Neural crest cell (in vitro differentiated cells): ENCODE measurements around the gene PEPD. TPM values are rescaled to one million over a fixed set of nuclear protein-coding genes. Genes with fewer than 3 reads are reported as not detected.

ENCODE experiments used
- DNase-seq: peaks from one replicate; pipeline ENCODE4 v3.0.0; 2021; ENCODE audit warnings: low read depth, mixed read lengths, low spot score
- H3K27ac Mint-ChIP-seq: one replicate; pipeline ENCODE4 v1.8.0; 2021; ENCODE audit warnings: mild to moderate bottlenecking, mixed read lengths; ENCODE audit not compliant: unreplicated experiment
- H3K27me3 Mint-ChIP-seq: 2 replicates; pipeline ENCODE4 v1.8.0; 2021; ENCODE audit warnings: low read depth, mild to moderate bottlenecking, mixed read lengths
- H3K36me3 Mint-ChIP-seq: 2 replicates; pipeline ENCODE4 v1.8.0; 2021; ENCODE audit warnings: low read depth, mild to moderate bottlenecking, mixed read lengths
- H3K4me1 Mint-ChIP-seq: 2 replicates; pipeline ENCODE4 v1.8.0; 2021; ENCODE audit warnings: mixed read lengths
- H3K4me3 Mint-ChIP-seq: one replicate; pipeline ENCODE4 v1.8.0; 2021; ENCODE audit warnings: mild to moderate bottlenecking, mixed read lengths
- H3K9me3 Mint-ChIP-seq: 2 replicates; pipeline ENCODE4 v1.8.0; 2021; ENCODE audit warnings: mixed read lengths
- CTCF ChIP-seq: fragments of 200-600 bp; sonication (generic); conservative IDR thresholded peaks from 2 replicates; pipeline ENCODE4 v1.5.0; 2021; ENCODE audit warnings: antibody characterized with exemption, mild to moderate bottlenecking
- total RNA-seq: library from RNA; stranded (reverse); gene quantifications from 2 replicates; pipeline ENCODE4 v1.2.1, GENCODE V29; 2021

PEPD gene
- total RNA-seq, 1 donor from 2014 or later: 39.0 TPM

GRCh38 chr19:33445442-33446329, 75.9 kb downstream of the PEPD start:
- no peak for DNase-seq
- peak overlapping the region; percentile 35 for H3K27ac Mint-ChIP-seq

GRCh38 chr19:33444562-33445441, 76.8 kb downstream of the PEPD start:
- H3K4me1 Mint-ChIP-seq: no peaks in the 10 kb centered on the region
- no peaks in the 10 kb centered on the region for H3K27me3 Mint-ChIP-seq
- H3K9me3 Mint-ChIP-seq: no peaks in the 10 kb centered on the region
- H3K27ac Mint-ChIP-seq: peak overlapping the region; percentile 35
- no peaks in the 10 kb centered on the region for H3K36me3 Mint-ChIP-seq
- TF ChIP-seq CTCF: no peak
- DNase-seq: no peak
- no peak overlapping the region for H3K4me3 Mint-ChIP-seq

More at GRCh38 chr19:33445442-33446329, 75.9 kb downstream of the PEPD start:
- Mint-ChIP-seq H3K36me3 (peaks cover 3% of the 10 kb centered on the region), H3K4me1 (peaks cover 4% of the 10 kb centered on the region), H3K4me3 (no peak overlapping the region), H3K9me3 (no peaks in the 10 kb centered on the region), H3K27me3 (no peaks in the 10 kb centered on the region)
- no peak for TF ChIP-seq CTCF

- no peaks in the 10 kb centered on the region for H3K9me3 Mint-ChIP-seq
- DNase-seq: no peak
- no peak for TF ChIP-seq CTCF
- no peaks in the 10 kb centered on the region for H3K27me3 Mint-ChIP-seq
- H3K4me1 Mint-ChIP-seq: no peaks in the 10 kb centered on the region
- no peaks in the 10 kb centered on the region for H3K36me3 Mint-ChIP-seq
- no peak overlapping the region for H3K4me3 Mint-ChIP-seq
- no peak overlapping the region for H3K27ac Mint-ChIP-seq
These were observed 77.7 kb downstream of the PEPD start for GRCh38 chr19:33443638-33444561.

- TF ChIP-seq CTCF: no peak
- Mint-ChIP-seq H3K27me3 (no peaks in the 10 kb centered on the region), H3K9me3 (no peaks in the 10 kb centered on the region), H3K4me1 (no peaks in the 10 kb centered on the region), H3K27ac (peak overlapping the region; percentile 91), H3K36me3 (no peaks in the 10 kb centered on the region), H3K4me3 (no peak overlapping the region)
- no peak for DNase-seq
These were observed 78.9 kb downstream of the PEPD start for GRCh38 chr19:33442706-33443105.

- Mint-ChIP-seq H3K4me3 (no peak overlapping the region), H3K4me1 (no peaks in the 10 kb centered on the region), H3K36me3 (no peaks in the 10 kb centered on the region), H3K27me3 (no peaks in the 10 kb centered on the region), H3K27ac (no peak overlapping the region), H3K9me3 (no peaks in the 10 kb centered on the region)
- DNase-seq: no peak
- TF ChIP-seq CTCF: no peak
These were observed 79.8 kb downstream of the PEPD start for GRCh38 chr19:33441828-33442227.
